GM12878 (cell line): ENCODE results near the gene IGIP. TPM values are rescaled to one million over a fixed set of nuclear protein-coding genes. Genes with fewer than 3 reads are reported as not detected.
A peak's percentile ranks its signal among the peaks of the same experiment; 100 is the strongest.

ENCODE experiments used
- ATAC-seq: fragments of 200-7000 bp; cut with Tn5 transposase; 3 replicates; pipeline ENCODE4 v1.9.1; 2020; ENCODE audit warnings: mild to moderate bottlenecking, moderate library complexity
- BruUV-seq: library from RNA; stranded (reverse); fragments of 400-500 nt; replicated peaks from 2 replicates; lab custom pipeline; 2021; lab: Mats Ljungman, UMichigan
- CTCF ChIA-PET: fragments of 300-600 bp; sonication (Branson Sonifier 250); formaldehyde crosslinking; extraction: SDS; loops from one replicate; lab custom pipeline; 2021; ENCODE audit warnings: inconsistent platforms; lab: Yijun Ruan, JAX
- POLR2A ChIA-PET: fragments of 350-600 bp; formaldehyde crosslinking; extraction: SDS; loops from one replicate; lab custom pipeline; 2021; ENCODE audit warnings: inconsistent platforms; lab: Charles Lee
- RAD21 ChIA-PET: fragments of 300-600 bp; sonication (Branson Sonifier 250); formaldehyde crosslinking; loops from one replicate; lab custom pipeline; 2023; ENCODE audit warnings: antibody characterized with exemption; ENCODE audit not compliant: unreplicated experiment; lab: Charles Lee
- SMC1A ChIA-PET: fragments of 300-600 bp; sonication (Branson Sonifier 250); formaldehyde crosslinking; loops from one replicate; lab custom pipeline; 2023; ENCODE audit not compliant: unreplicated experiment, uncharacterized antibody; lab: Charles Lee
- DNase-seq: peaks from one replicate; pipeline ENCODE4 v3.0.0-alpha.2; 2011; ENCODE audit warnings: low read depth, low spot score
- FAIRE-seq: peaks from 3 replicates; lab custom pipeline; 2011; peaks lifted over from hg19 to GRCh38; lab: Jason Lieb, UNC
- H2AFZ ChIP-seq: 2 replicates; pipeline ENCODE4 v1.6.0; 2011; ENCODE audit warnings: low read depth, low read length, control low read depth; ENCODE audit not compliant: control insufficient read depth
- H3K27ac ChIP-seq: 2 replicates; pipeline ENCODE4 v1.5.1; 2011; ENCODE audit warnings: control low read depth; ENCODE audit not compliant: control insufficient read depth, insufficient read depth
- H3K27me3 ChIP-seq, 2 experiments: replicated peaks in 1 of 2; 2 replicates each; pipeline versions ENCODE4 v1.6.0 to v1.6.1; 2011; ENCODE audit warnings: low read length in 1 of 2; ENCODE audit not compliant: control insufficient read depth in 2 of 2, insufficient read depth in 2 of 2
- H3K36me3 ChIP-seq, 2 experiments: 2 replicates each; pipeline ENCODE4 v1.5.1; 2011; ENCODE audit warnings: low read length in 1 of 2; ENCODE audit not compliant: control insufficient read depth in 2 of 2, insufficient read depth in 2 of 2
- H3K4me1 ChIP-seq: 2 replicates; pipeline ENCODE4 v1.6.1; 2011; ENCODE audit warnings: mild to moderate bottlenecking, low read length, moderate library complexity, mixed read lengths; ENCODE audit not compliant: control insufficient read depth, insufficient read depth
- H3K4me2 ChIP-seq: 2 replicates; pipeline ENCODE4 v1.6.0; 2011; ENCODE audit warnings: control low read depth; ENCODE audit not compliant: control insufficient read depth, insufficient read depth
- H3K4me3 ChIP-seq: fragments of 200-600 bp; sonication (generic); 2 replicates; pipeline ENCODE4 v1.5.1; 2016
- H3K79me2 ChIP-seq: 2 replicates; pipeline ENCODE4 v1.6.0; 2011; ENCODE audit warnings: low read length; ENCODE audit not compliant: control insufficient read depth, insufficient read depth
- H3K9ac ChIP-seq: 2 replicates; pipeline ENCODE4 v1.8.0; 2011; ENCODE audit warnings: low read length, control low read depth, mixed read lengths; ENCODE audit not compliant: control insufficient read depth, insufficient read depth
- H3K9me3 ChIP-seq: replicated peaks from 3 replicates; pipeline ENCODE4 v1.5.1; 2011; ENCODE audit warnings: mild to moderate bottlenecking, low read length; ENCODE audit not compliant: control insufficient read depth, insufficient read depth
- H4K20me1 ChIP-seq: 2 replicates; pipeline ENCODE4 v1.6.0; 2011; ENCODE audit not compliant: control insufficient read depth, insufficient read depth
- BHLHE40 ChIP-seq, 2 experiments: fragments of 450-650 bp in 1 of 2; IDR thresholded peaks; 2 replicates each; pipeline ENCODE4 v1.6.1; 2011 to 2017; ENCODE audit warnings: low read depth in 2 of 2, borderline replicate concordance in 1 of 2, improper control_type of control experiment in 1 of 2, low read length in 1 of 2, mild to moderate bottlenecking in 1 of 2
- CBFB ChIP-seq: IDR thresholded peaks from 2 replicates; pipeline ENCODE4 v1.6.1; 2016; ENCODE audit warnings: antibody characterized with exemption, low read depth
- IRF4 ChIP-seq: IDR thresholded peaks from 2 replicates; pipeline ENCODE4 v1.6.1; 2011; ENCODE audit warnings: low read depth, low read length
- KAT2A ChIP-seq: conservative IDR thresholded peaks from 2 replicates; pipeline ENCODE4 v1.6.1; 2011; ENCODE audit warnings: low read depth, low read length; ENCODE audit not compliant: control insufficient read depth
- MEF2A ChIP-seq: IDR thresholded peaks from 2 replicates; pipeline ENCODE4 v1.6.1; 2011; ENCODE audit warnings: low read depth, mild to moderate bottlenecking, low read length, moderate library complexity; ENCODE audit not compliant: insufficient read depth
- PAX8 ChIP-seq: fragments of 450-650 bp; IDR thresholded peaks from 2 replicates; pipeline ENCODE4 v1.6.1; 2017; ENCODE audit warnings: mild to moderate bottlenecking, moderate library complexity
- POLR2AphosphoS5 ChIP-seq: IDR thresholded peaks from 2 replicates; pipeline ENCODE4 v1.6.1; 2011; ENCODE audit warnings: mild to moderate bottlenecking, low read length, inconsistent platforms
- SMAD1 ChIP-seq: fragments of 450-650 bp; IDR thresholded peaks from 2 replicates; pipeline ENCODE4 v1.6.1; 2018; ENCODE audit warnings: mild to moderate bottlenecking, low read depth; ENCODE audit not compliant: partially characterized antibody
- SREBF2 ChIP-seq: IDR thresholded peaks from 2 replicates; pipeline ENCODE4 v1.6.1; 2012; ENCODE audit warnings: mild to moderate bottlenecking, low read length
- STAT3 ChIP-seq: IDR thresholded peaks from 2 replicates; pipeline ENCODE4 v1.6.1; 2011; ENCODE audit warnings: low read depth, low read length, improper control_type of control experiment
- SUZ12 ChIP-seq: fragments of 200-600 bp; sonication (generic); IDR thresholded peaks from one replicate; pipeline ENCODE4 v1.6.1; 2018; ENCODE audit warnings: antibody characterized with exemption, mild to moderate bottlenecking; ENCODE audit not compliant: unreplicated experiment
- ZSCAN29 ChIP-seq: fragments of 450-650 bp; IDR thresholded peaks from 2 replicates; pipeline ENCODE4 v1.6.1; 2017; ENCODE audit warnings: mild to moderate bottlenecking, moderate library complexity
- ZZZ3 ChIP-seq: IDR thresholded peaks from 2 replicates; pipeline ENCODE4 v1.6.1; 2011; ENCODE audit warnings: low read depth; ENCODE audit not compliant: control insufficient read depth, insufficient read length
- WGBS: methylation state at CpG from one replicate; pipeline ENCODE4 v1.1.6; 2016; ENCODE audit warnings: low lambda C conversion rate; ENCODE audit not compliant: insufficient replicate concordance, insufficient coverage; ENCODE audit errors: missing lambda C conversion rate; 5-methylcytosine and 5-hydroxymethylcytosine counted together
- in situ Hi-C: fragments of 300-500 bp; cut with MboI; formaldehyde crosslinking; loops from 9 replicates; pipeline ENCODE4 v1.14.3; 2018; ENCODE audit warnings: mixed read lengths
- intact Hi-C: fragments of 100-400 bp; cut with micrococcal nuclease; formaldehyde crosslinking; loops from one replicate; pipeline ENCODE4 v1.14.2; 2022; ENCODE audit not compliant: unreplicated experiment
- polyA plus RNA-seq, 11 experiments: library from polyadenylated mRNA; depleted of rRNA in 4 of 11; unstranded in 6 of 11; stranded (reverse) in 5 of 11; fragments of >200 nt; fragmentation: Nextera tagmentation in 4 of 11; fragmentation: Illumina TruSeq in 1 of 11; extraction: Ambion mirVana in 4 of 11; extraction: Trizol in 1 of 11; gene quantifications; 1 replicate in 1 of 11; 2 replicates in 10 of 11; pipeline versions ENCODE4 v1.2.1 to v1.2.3, GENCODE V29; 2011 to 2016; ENCODE audit warnings: inconsistent platforms in 2 of 11, missing spikeins in 2 of 11, low read depth in 1 of 11
- total RNA-seq, 4 experiments: library from RNA; depleted of rRNA in 3 of 4; stranded (reverse); fragments of >200 nt in 3 of 4; fragmentation: Illumina TruSeq in 1 of 4; extraction: Trizol in 1 of 4; gene quantifications; 2 replicates each; pipeline versions ENCODE4 v1.2.1 to v1.2.3, GENCODE V29; 2013 to 2021
- TF ChIP-seq, protein P1 (sequence below): fragments of 450-650 bp; IDR thresholded peaks from 2 replicates; pipeline ENCODE4 v1.6.1; 2017; ENCODE audit warnings: low read depth, mild to moderate bottlenecking, moderate library complexity

The IGIP gene
- total and polyA plus RNA-seq, 10 of the 15 experiments (the other 5 are each of a cell fraction or from before 2014, with no cell fraction given), result 0.58 to 3.3 (median 1.9) TPM

DNA sequence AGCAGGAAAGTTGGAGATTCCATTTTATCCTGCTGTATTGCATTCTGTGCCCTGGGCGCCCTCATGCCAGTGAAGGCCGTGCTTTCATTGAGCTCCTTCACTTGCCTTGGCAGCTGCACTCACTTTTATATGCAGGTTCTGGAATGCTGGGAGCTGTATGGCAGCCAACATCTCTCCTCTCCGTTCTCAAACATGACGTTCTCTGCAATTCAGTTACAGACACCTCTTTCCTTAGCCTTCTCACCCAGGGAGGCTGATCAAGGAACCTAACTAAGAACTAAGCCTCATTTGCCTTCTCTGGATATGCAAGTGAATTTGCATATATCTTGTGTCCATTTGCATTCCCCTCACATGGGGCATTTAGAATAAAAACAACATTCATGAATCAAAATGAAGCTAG is 41.2 kb upstream of the IGIP start:
- peak; percentile 19; the same call in 1 of the 3 replicates for ATAC-seq
- no TSS peak for BruUV-seq
- intact Hi-C loops (no loop called here), in situ Hi-C loops (loop anchor here (5.0 kb wide), 1 partner anchor 68 kb away; no protein-coding TSS in a partner anchor)
- SMC1A ChIA-PET, result interaction anchor here (0.7 to 2.0 kb wide), 8 partner anchors 8 to 42 kb away, joined by 3 to 18 read pairs (median 4); no protein-coding TSS in a partner anchor
- Histone ChIP-seq H3K9ac (no peak overlapping the region), H3K27ac (no peak overlapping the region), H3K4me1 (no peaks in the 10 kb centered on the region), H3K4me2 (no peak overlapping the region), H3K9me3 (peaks cover 2% of the 10 kb centered on the region; the same call in 2 of the 3 replicates), H2AFZ (no peak overlapping the region), H3K36me3 (no peaks in the 10 kb centered on the region), H3K27me3 (peaks cover 0 to 7% of the 10 kb centered on the region in 2 experiments), H3K79me2 (no peaks in the 10 kb centered on the region), H4K20me1 (no peaks in the 10 kb centered on the region), H3K4me3 (no peak overlapping the region)
- RAD21 ChIA-PET, result interaction anchor here (0.9 to 1.9 kb wide), 6 partner anchors 9 to 59 kb away, joined by 3 to 6 read pairs (median 4); partner anchors contain the start of gene PURA
- CTCF ChIA-PET, result interaction anchor here (0.6 to 2.5 kb wide), 8 partner anchors 9 to 297 kb away, joined by 3 to 15 read pairs (median 6); no protein-coding TSS in a partner anchor
- no peak for FAIRE-seq
- WGBS, result 41% methylated on average over 4 of the region's 4 CpGs
- POLR2A ChIA-PET, result no interaction called here
- no peak for DNase-seq
- TF ChIP-seq CBFB (no peak), SREBF2 (no peak), POLR2AphosphoS5 (no peak), ZSCAN29 (no peak), PAX8 (no peak), MEF2A (no peak), SMAD1 (no peak)

DNA sequence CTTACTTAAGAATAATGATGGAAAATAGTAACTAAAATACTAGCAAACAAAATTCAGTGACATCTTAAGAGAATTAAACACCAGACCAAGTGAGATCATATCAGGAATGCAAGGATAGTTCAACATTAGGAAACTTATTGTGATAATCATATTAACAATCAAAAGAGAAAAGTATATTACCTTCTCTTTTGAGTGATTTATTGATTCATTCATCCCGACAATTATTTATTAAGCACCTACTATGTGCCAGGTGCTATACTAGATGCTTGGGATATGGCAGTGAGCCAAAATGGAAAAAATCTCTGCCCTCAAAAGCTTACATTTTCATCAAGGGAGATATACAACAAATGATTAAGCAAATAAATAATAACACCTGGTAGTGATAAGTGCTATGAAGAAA is 35.5 kb upstream of the IGIP start:
- H3K79me2 ChIP-seq, result no peaks in the 10 kb centered on the region
- H3K27me3 ChIP-seq, result peaks cover 0 to 3% of the 10 kb centered on the region in 2 experiments; a peak in 1 of 4 replicates
- no peaks in the 10 kb centered on the region for H4K20me1 ChIP-seq
- RAD21 ChIA-PET, result no interaction called here
- no peak overlapping the region for H3K27ac ChIP-seq
- no peak overlapping the region for H3K9ac ChIP-seq
- in situ Hi-C loops (no loop called here), intact Hi-C loops (no loop called here)
- ATAC-seq (no peak), DNase-seq (no peak), FAIRE-seq (no peak)
- CTCF ChIA-PET, result interaction anchor here (1.2 kb wide), 1 partner anchor 54 kb away, joined by 3 read pairs; no protein-coding TSS in a partner anchor
- POLR2A ChIA-PET, result no interaction called here
- H3K4me2 ChIP-seq, result no peak overlapping the region
- H3K36me3 ChIP-seq, result no peaks in the 10 kb centered on the region
- SMC1A ChIA-PET, result no interaction called here
- H3K4me1 ChIP-seq, result no peaks in the 10 kb centered on the region
- H3K9me3 ChIP-seq, result peaks cover 8% of the 10 kb centered on the region
- H3K4me3 ChIP-seq, result no peak overlapping the region
- 0% methylated on average over 1 of the region's 1 CpG for WGBS
- no TSS peak for BruUV-seq
- H2AFZ ChIP-seq, result no peak overlapping the region
- TF ChIP-seq, protein P1, sequence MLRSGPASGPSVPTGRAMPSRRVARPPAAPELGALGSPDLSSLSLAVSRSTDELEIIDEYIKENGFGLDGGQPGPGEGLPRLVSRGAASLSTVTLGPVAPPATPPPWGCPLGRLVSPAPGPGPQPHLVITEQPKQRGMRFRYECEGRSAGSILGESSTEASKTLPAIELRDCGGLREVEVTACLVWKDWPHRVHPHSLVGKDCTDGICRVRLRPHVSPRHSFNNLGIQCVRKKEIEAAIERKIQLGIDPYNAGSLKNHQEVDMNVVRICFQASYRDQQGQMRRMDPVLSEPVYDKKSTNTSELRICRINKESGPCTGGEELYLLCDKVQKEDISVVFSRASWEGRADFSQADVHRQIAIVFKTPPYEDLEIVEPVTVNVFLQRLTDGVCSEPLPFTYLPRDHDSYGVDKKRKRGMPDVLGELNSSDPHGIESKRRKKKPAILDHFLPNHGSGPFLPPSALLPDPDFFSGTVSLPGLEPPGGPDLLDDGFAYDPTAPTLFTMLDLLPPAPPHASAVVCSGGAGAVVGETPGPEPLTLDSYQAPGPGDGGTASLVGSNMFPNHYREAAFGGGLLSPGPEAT, result no peak
- no peak for TF ChIP-seq BHLHE40 (IDR thresholded peaks at IDR 0.05; ENCODE audit: borderline replicate concordance in 1 of 2, low read depth in 2 of 2, low read length in 1 of 2)
- no peak for TF ChIP-seq ZZZ3
- no peak for TF ChIP-seq IRF4
- no peak for TF ChIP-seq SUZ12
- TF ChIP-seq KAT2A, result no peak
- TF ChIP-seq STAT3, result no peak
